Suppressor macrophage treated with lipopolysaccharide for 4 hours (primary cell): ENCODE data around the gene VTI1A.
A peak's percentile ranks its signal among the peaks of the same experiment; 100 is the strongest.

Source experiments
- DNase-seq: peaks from one replicate; pipeline ENCODE4 v3.0.0-alpha.2; 2020

VTI1A gene

GRCh38 chr10:112649006-112649821 is 202.2 kb downstream of the VTI1A start:
- DNase-seq, result no peak

GRCh38 chr10:112649822-112650152 is 202.8 kb downstream of the VTI1A start:
- DNase-seq, result no peak

GRCh38 chr10:112650588-112651030 is 203.6 kb downstream of the VTI1A start:
- DNase-seq, result no peak

GRCh38 chr10:112653215-112653614 is 206.2 kb downstream of the VTI1A start:
- DNase-seq, result no peak

- DNase-seq, result no peak
Observed at GRCh38 chr10:112653851-112654250, 206.8 kb downstream of the VTI1A start.

GRCh38 chr10:112654794-112655193 is 207.8 kb downstream of the VTI1A start:
- DNase-seq, result no peak

- DNase-seq, result no peak
Observed at GRCh38 chr10:112655722-112656121, 208.7 kb downstream of the VTI1A start.

- DNase-seq, result no peak
Observed at GRCh38 chr10:112658465-112658864, 211.4 kb downstream of the VTI1A start.

GRCh38 chr10:112658900-112659638 is 212.1 kb downstream of the VTI1A start:
- DNase-seq, result no peak

GRCh38 chr10:112663234-112664125 is 216.5 kb downstream of the VTI1A start:
- DNase-seq, result peak; percentile 43

- DNase-seq, result no peak
Observed at GRCh38 chr10:112666094-112666493, 219.1 kb downstream of the VTI1A start.

GRCh38 chr10:112669989-112670388 is 223.0 kb downstream of the VTI1A start:
- DNase-seq, result no peak

GRCh38 chr10:112671743-112672142 is 224.7 kb downstream of the VTI1A start:
- no peak for DNase-seq

- no peak for DNase-seq
Observed at GRCh38 chr10:112672706-112673105, 225.7 kb downstream of the VTI1A start.

- DNase-seq, result no peak
Observed at GRCh38 chr10:112675560-112676083, 228.6 kb downstream of the VTI1A start.

- no peak for DNase-seq
Observed at GRCh38 chr10:112677689-112678088, 230.7 kb downstream of the VTI1A start.

- no peak for DNase-seq
Observed at GRCh38 chr10:112678581-112678980, 231.6 kb downstream of the VTI1A start.

- no peak for DNase-seq
Observed at GRCh38 chr10:112678987-112679386, 232.0 kb downstream of the VTI1A start.

GRCh38 chr10:112679392-112679791 is 232.4 kb downstream of the VTI1A start:
- DNase-seq, result no peak

- no peak for DNase-seq
Observed at GRCh38 chr10:112680586-112680985, 233.6 kb downstream of the VTI1A start.

- no peak for DNase-seq
Observed at GRCh38 chr10:112687647-112688046, 240.6 kb downstream of the VTI1A start.

GRCh38 chr10:112689327-112690072 is 242.5 kb downstream of the VTI1A start:
- peak; percentile 14 for DNase-seq
